HG02970 (cell line): Measurements from ENCODE around the gene MAFF.
"Not testable (repeated sequence)": the region's sequence is repeated elsewhere in the genome, so short reads cannot be mapped to it uniquely, and the experiment has no call there.

Experiments
- ATAC-seq: cut with Tn5 transposase; IDR thresholded peaks from one replicate; pipeline ENCODE4 v1.9.1; 2021; ENCODE audit warnings: mild to moderate bottlenecking, moderate library complexity, moderate number of reproducible peaks; ENCODE audit not compliant: unreplicated experiment, low FRiP score

Gene MAFF

DNA sequence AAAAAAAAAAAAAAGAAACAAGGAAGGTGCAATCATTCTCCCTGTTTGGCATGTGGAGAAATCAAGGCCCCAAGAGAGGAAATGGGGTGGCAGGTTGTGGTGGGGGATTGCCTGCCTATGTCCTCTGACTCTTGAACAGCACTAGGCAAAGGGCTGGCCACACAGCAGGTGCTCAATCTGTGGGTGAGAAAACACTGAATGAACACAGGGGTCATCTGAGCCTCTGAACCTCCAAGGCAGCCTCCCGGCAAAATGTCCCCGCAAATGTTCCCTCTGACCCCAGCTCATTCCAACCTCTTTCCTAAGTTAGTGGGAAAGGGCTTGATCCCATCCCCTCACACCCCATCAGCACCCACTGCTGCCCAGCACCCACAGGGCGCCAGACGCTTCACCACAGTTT lies 24.8 kb upstream of the MAFF start:
- no peak for ATAC-seq

DNA sequence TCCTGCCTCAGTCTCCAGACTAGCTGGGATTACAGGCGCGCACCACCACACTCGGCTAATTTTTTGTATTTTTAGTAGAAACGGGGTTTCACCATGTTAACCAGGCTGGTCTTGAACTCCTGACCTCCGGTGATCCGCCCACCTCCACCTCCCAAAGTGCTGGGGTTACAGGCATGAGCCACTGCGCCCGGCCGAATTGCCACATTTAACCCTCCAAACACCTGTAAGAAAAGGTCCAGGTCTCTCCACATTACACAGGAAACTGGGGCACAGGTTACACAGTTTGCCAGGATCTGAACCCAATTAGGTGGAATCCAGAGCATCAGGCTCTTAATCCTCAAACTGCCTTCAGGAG lies 24.2 kb upstream of the MAFF start:
- not testable (repeated sequence) for ATAC-seq

DNA sequence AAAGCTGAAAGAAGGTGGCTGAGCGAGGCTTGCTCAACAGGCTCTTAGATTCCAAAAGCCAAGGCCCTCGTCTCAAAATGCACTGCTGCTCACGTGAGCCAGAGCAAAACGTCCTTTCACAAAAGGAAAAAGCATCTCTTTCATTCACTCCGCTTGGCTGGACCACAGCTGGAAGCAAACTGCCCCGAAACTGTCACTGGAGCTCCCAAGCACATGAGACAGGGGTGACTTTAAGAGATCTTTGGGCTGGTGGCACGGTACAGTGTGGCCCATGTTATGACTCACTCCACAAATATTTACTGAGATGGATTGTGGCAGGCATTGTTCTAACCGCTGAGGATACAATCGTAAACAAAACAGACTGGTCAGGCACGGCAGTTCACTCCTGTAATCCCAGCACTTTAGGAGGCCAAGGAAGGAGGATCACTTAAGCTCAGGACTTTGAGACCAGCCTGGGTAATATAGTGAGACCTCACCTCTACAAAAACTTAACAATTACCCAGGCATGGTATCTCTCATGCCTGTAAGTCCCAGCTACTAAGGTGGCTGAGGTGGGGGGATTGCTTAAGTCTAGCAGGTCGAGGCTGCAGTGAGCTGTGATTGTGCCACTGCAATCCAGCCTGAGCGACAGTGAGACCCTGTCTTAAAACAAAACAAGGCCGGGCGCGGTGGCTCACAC lies 23.7 kb upstream of the MAFF start:
- no peak for ATAC-seq

- not testable (repeated sequence) for ATAC-seq
These were observed 23.2 kb upstream of the MAFF start for GRCh38 chr22:38178605-38178937.

GRCh38 chr22:38180841-38181452 lies 20.8 kb upstream of the MAFF start:
- ATAC-seq: no peak

- ATAC-seq: peak; percentile 93
These were observed 20.2 kb upstream of the MAFF start, which contains the start of gene PLA2G6 for GRCh38 chr22:38181453-38182200. PLA2G6 (minus strand) TSS chr22:38181830; CDS start chr22:38169426, 12,404 bp downstream.

DNA sequence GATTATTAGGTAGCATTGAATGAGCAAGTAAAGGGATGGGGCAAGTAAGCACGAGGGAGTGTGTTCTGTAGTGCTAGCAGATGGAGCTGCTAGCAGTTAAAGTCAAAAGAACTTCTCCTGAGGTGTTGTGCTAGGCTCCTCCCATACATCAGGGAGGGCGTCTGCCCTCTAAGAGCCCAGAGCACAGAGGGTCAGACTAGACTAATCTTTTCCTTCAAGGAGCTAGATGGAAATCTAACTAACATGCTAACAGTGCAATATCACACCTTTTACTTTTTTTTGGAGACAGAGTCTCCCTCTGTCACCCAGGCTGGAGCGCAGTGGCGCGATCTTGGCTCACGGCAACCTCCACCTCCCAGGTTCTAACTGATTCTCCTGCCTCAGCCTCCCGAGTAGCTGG lies 17.0 kb upstream of the MAFF start:
- no peak for ATAC-seq

GRCh38 chr22:38186429-38186828 lies 15.4 kb upstream of the MAFF start:
- ATAC-seq: no peak

- ATAC-seq: no peak
These were observed 14.2 kb upstream of the MAFF start for GRCh38 chr22:38187413-38188212.

- no peak for ATAC-seq
These were observed 12.7 kb upstream of the MAFF start for GRCh38 chr22:38189104-38189503.

- no peak for ATAC-seq
These were observed 11.2 kb upstream of the MAFF start for GRCh38 chr22:38190581-38190980.

DNA sequence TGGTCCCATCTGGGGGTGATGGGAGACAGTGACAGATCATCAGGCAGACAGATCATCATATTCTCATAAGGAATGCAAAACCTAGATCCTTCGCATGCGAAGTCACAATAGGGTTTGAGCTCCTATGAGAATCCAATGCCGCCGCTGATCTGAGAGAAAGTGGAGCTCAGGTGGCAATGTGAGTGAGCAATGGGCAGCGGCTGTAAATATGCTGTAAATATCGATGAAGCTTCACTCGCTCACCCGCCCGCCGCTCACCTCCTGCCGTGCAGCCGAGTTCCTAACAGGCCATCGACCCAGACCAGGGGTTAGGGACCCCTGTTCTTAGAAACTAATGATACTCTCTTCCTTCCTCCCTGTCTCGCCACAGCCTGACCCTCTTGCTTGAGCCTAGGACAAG lies 10.7 kb upstream of the MAFF start:
- ATAC-seq: no peak

DNA sequence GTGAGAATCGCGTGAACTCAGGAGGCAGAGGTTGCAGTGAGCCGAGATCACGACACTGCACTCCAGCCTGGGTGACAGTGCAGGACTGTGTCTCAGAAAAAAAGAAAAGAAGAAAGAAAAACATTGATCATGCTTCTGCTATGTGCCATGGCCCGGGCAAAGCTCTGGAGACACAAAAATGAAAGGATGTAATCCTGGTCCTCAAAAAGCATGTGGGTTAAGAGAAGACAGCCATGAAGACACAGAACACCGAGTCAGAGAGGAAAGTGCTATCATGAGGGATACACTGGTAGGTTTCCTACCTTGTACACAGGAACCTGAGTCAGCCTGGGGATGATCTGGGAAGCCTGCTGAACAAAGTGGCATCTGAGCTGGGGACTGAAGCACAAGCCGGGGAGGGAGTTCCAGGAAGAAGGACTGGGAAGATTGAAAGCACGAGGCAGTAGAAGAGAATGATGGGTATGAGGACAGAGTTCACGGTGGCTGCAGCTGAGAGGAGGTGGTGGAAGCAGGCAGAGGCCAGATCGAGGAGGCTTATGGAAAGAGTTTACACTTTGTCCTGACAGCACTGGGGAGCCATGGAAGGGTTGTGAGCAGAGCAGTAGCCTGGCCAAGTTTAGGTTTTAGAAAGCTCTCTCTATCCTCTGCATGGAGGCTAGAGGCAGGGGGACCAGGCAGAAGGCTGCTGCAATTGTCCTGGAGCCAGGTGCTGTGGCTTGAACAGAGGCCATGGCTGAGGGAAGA lies 9.9 kb upstream of the MAFF start:
- no peak for ATAC-seq

- no peak for ATAC-seq
These were observed 9.3 kb upstream of the MAFF start for GRCh38 chr22:38192475-38192863.

GRCh38 chr22:38193580-38193979 lies 8.2 kb upstream of the MAFF start:
- no peak for ATAC-seq

DNA sequence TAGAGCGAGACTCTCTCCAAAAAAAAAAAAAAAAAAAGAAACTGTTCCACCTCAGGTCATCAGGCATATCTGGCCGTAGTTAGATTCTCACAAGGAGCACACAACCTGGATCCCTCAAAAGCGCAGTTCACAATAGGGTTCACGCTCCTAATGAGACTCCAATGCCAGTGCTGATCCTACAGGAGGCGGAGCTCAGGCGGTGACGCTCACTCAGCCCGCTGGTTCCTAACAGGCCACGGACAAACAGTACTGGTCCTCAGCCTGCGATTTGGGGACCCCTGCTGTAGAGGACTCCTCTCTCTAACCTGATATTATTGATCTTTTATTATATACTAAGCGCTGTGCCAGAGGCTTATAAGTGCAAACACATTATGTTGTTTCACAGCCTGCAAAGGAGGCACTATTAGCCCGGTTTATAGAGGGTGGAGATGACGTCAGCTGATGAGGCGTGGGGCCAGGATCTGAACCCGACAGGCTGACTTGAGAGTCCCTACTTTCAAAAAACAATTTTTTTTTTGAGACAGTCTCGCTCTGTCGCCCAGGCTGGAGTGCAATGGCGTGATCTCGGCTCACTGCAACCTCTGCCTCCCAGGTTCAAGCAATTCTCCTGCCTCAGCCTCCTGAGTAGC lies 4.9 kb upstream of the MAFF start:
- no peak for ATAC-seq

DNA sequence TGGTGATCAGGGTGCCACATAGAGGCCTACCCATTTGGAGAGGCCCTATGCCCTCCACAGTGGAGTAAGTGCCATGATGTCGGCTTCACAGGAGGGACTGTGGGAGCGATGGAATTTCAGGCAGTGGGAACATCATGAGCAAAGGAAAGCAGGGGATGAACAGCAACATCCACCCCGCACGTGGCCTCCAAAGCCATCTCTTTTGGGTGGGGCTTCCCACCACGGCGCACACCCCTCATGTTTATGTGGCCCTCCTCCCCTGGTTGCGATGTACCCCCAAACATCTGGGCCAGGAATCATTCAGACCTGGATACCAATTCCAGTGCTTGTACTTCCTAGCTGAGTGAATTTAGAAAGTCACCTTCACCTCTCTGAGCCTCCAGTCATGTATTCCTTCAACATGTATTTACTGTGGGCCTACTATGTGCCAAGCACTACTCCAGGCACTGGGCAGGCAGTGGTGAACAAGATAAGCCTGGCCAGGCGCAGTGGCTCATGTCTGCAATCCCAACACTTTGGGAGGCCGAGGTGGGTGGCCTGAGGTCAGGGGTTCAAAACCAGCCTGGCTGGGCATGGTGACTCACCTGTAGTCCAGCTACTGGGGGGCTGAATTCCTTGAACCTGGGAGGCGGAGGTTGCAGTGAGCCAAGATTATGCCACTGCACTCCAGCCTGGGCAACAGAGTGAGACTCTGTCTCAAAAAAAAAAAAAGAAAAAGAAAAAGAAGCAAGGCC lies 1.8 kb upstream of the MAFF start:
- ATAC-seq: no peak

DNA sequence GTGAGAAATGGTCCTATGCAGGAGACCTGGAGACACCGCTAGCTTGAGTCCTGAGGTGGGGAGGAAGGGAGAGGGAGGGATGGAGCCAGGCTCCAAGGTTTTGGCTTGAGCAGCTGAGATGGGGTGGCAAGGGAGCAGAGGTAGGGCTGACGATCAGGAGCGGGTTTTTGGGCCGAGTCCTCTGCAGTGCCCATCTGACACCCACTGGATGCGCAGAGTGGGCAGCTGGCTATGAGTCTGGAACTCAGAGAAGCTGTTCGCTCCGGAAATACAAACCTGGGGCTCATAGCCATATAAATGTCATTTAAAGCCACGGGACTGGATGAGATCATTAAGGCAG lies 453 bp upstream of the MAFF start:
- ATAC-seq: no peak

DNA sequence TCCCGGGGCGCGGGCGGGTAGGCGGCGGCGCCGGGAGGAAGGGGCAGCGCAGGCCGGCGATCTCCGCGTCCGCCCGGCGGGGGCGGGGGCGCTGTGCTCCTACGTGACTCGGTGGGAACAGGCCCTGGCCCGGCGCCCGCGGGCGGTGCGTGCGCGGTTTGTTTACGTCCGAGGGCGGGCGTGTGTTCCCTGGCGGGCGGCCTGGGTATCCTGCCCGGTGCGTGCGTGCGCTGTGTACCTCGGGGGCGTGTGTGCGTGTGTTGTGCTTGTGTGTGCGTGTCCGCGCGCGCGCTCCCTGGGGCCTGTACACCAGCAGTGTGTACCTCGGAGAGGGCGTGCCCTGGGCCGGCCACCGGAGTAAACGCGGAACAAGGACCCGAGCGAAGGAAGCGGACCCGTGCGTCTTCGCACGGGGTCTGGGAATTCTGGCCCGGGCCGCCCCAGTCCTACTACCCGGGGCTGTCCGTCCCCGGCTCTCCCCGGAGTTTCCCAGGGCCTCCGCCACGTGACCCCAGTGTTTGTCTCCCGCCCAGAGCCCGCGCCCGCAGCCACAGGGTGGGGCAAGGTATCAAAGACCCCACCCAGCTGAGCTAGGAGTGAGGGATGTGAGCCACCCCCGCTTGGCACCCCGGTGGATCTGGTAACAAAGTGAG lies 769 bp downstream of the MAFF start:
- peak; percentile 16 for ATAC-seq
